GM21717 (cell line): ENCODE data around the gene LHFPL5.

Experiments
- ATAC-seq: cut with Tn5 transposase; IDR thresholded peaks from one replicate; pipeline ENCODE4 v1.9.1; 2021; ENCODE audit warnings: mild to moderate bottlenecking, moderate library complexity; ENCODE audit not compliant: unreplicated experiment

The LHFPL5 gene

DNA sequence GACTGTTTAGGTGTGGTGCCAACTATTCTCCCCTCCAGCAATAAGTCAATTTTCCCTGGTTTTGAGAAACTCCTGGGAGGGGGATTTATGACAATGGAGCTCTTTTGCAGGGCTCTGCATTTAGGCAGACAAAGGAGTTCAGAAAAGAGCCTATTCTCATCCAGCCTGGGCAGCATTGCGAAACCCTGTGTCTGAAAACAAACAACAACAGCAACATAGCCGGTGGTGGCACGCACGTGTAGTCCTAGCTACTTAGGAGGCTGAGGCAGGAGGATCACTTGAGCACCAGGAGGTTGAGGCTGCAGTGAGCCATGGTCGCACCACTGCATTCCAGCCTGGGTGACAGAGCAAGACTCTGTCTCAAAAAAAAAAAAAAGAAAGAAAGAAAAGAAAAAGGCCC lies 14.5 kb upstream of the LHFPL5 start:
- ATAC-seq: no peak

DNA sequence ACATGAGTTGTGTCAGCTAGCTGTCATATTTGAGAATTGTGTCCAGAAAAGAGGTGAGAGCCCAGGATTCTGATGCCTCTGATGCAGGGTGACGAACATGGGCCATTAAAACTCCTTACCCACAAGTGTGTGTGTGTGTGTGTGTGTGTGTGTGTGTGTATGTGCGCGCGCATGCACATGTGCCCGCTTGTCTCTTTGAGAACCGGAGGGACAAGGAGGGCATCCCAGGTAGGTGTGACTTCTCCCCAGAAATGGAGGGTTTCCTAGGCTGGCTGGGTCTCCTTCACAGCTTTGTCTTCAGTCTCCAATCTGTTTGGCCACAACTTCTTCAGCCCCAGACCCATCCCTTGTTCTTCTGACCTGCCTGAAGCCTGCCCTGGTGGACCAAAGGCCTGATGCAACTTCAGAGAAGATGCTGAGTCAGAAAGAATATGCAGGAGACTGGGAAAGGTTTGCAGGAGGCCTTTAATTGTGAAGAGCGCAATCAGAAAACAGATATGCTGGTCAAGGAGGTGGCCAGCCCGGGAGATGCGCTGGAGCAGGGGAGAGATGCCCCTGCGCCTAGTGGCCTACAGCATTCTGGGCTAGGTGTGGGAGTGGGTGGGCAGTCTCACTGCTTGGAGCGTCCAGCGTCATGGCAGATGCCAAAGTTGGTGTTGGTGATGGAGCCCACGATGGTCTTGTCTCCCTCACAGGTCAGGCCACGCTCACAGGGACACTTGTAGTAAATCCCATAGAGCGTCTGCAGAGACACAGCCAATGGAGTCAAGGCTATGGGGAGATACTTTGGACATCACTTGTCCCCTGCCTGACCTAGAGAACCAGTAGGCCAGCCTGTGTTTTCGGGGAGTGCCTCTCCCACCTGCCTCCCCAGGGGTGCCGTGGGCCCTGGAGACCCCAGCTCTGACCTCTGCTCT lies 10.4 kb upstream of the LHFPL5 start:
- ATAC-seq: no peak

DNA sequence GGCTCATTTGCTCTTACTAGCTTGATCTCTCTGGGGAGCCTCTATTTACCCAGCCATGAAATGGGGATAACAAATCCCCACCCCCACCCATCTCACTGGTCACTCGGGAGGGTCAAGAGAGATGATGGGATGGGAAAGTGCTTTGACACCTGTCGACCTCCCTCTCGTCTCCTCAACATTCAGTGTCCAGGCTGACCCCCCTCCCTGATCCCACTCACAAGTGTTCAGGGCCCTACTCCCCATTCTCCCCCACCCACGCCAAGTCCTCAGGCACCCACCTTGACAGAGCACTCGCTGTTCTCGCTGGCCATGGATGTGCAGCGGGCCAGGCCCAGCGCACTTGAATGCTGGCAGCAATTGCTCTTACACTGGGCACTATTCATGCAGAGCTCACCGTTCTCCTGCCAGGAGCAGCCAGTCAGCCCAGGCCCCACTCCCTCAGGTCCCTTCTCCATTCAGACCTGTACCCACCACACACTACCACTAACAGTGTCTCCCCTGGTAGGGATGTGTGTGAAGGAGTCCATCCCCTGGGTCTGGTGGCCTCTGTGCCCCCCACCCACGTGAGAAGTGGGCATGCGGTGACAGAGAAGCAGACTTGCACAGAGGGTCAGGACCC lies 9.6 kb upstream of the LHFPL5 start:
- ATAC-seq: no peak

DNA sequence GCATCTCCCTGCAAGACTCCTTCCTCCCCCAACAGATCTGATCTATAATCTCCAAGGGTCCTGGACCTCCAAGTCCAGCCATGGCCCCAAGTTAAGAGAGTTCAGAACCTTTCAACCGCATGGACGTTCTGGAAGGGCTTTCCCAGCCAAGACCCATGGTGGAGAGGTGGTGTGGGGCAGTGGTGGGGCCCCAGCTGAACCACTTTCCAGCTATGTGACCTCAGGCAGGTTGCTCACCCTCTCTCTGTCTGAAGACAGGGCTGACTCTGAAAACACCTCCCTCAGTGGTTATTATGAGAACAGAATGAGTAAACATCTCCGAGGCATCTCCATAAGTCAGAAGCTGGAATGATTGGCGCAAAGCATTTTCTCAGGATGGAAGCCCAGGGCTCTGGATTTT lies 8.9 kb upstream of the LHFPL5 start:
- ATAC-seq: no peak

DNA sequence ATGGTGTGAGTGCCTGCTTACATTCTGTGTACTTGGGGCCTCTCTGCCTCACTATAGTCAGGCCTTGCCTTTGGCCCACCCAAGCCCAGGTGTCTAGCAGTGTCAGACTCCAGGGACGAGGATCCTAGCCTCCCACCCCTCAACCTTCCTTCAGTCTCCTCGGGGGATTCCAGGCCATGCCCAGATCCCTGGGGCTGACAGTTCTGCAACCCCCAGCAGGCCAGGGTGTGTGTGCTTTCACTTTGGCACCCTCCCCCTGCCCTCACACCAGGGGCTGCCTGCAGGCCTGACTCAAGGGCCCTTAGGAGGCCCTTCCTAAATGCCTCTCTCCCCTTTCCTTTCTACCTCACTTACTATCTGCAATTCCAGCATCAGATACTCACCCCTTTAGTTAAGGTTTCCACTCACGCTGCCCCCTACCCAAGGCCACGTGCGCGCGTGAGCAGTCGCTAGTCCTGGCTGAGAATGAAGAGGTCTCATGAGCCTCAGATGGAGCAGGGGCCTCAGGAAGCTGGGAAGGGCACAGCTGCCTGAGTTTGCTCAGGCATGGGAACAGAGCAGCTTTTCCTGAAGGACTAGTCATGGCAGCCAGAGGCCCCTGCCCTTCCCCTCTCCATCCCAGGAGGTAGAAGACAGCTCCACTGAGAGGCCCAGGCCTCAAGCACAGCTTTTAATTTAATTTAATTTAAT lies 7.2 kb upstream of the LHFPL5 start:
- ATAC-seq: no peak

DNA sequence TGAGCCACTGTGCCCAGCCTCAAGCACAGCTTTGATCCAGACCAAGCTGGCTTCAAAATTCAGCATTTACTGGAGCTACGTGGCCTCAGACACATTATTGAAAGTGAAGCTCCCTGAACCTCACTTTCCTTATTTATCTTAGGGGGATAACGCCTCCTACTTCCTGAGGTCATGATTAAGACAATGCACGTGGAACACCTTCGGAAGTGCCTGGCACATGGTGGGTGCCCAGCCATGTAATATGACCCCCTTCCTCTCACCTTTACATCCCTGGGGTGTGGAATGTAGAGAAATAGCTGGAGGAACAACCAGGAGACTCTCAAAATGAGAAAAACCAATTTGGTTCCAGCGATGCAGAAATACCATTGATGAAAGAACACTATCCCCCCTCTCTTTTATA lies 6.4 kb upstream of the LHFPL5 start:
- no peak for ATAC-seq

GRCh38 chr6:35801148-35801547 lies 4.0 kb upstream of the LHFPL5 start:
- ATAC-seq: no peak

- ATAC-seq: no peak
Measured at GRCh38 chr6:35808688-35809087, 3.5 kb downstream of the LHFPL5 start.

- ATAC-seq: no peak
Measured at GRCh38 chr6:35809809-35810208, 4.7 kb downstream of the LHFPL5 start.

- ATAC-seq: no peak
Measured at GRCh38 chr6:35810971-35811698, 6.0 kb downstream of the LHFPL5 start.

GRCh38 chr6:35811699-35811995 lies 6.5 kb downstream of the LHFPL5 start:
- no peak for ATAC-seq

- ATAC-seq: no peak
Measured at GRCh38 chr6:35817515-35817914, 12.4 kb downstream of the LHFPL5 start.

DNA sequence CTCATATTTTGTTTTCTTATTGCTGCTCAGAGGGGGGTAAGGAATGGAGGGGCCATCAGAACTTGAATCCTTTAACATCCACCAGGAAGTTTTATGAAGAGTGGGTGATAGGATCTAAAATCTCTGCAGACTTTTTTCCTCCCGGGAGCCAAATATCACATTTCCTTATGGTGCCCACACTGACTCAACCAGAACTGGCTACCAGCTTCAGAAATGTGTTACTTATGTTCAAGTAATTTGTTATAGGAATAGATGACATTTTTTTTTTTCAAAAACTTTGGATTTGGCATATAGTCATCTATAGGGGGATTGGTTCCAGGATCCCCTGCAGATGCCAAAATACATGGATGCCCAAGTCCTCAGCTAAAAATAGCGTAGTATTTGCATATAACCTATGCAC lies 18.4 kb downstream of the LHFPL5 start:
- no peak for ATAC-seq

- no peak for ATAC-seq
Measured at GRCh38 chr6:35824552-35825192, 19.5 kb downstream of the LHFPL5 start.

DNA sequence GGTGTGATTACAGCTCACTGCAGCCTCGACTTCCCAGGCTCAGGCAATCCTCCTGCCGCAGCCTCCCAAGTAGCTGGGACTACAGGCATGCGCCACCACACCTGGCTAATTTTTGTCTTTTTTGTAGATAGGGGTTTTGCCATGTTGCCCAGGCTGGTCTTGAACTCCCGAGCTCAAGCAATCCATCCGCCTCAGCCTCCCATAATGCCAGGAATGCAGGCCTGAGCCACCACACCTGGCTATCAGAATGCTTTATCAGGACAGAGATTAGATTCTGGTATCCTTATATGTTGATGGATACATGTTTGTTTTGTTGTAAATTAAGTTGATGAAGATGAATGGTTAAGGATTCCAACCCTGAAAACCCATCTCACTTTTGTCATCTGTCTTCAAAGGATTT lies 24.2 kb downstream of the LHFPL5 start:
- no peak for ATAC-seq

DNA sequence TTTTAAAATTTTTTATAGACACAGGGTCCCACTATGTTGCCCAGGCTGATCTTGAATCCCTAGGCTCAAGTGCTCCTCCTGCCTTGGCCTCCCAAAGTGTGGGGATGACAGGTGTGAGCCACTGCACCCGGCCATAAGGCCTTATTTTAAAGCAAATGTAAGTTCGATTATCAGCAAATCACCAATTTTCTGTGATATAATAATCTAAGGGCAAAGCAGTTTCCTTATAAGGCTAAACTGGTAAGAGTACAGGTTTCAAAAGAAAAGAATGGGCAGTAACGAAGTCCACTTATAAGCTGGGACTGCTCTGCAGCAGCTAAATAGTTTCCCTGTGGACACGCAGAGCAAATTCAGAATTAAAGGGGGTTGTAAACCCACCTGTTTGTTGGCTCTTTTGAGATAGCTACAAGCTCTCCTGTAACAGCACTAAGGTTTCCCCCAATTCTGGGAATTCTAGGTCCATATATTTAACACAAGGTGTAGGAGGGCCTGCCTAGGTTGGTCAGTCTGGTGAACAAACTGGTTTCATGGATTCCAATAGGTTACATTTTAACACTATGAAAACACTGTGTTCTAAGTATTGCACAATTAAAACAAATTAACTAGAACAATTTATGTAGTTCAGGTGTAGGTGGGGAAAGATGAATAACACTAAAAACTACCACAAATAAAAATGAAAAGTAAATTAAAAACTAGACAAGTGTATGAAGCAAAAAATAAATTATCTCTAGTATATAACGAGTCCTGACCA lies 26.3 kb downstream of the LHFPL5 start:
- ATAC-seq: no peak

GRCh38 chr6:35833536-35833935 lies 28.4 kb downstream of the LHFPL5 start:
- no peak for ATAC-seq

GRCh38 chr6:35839019-35839418 lies 33.9 kb downstream of the LHFPL5 start:
- no peak for ATAC-seq

DNA sequence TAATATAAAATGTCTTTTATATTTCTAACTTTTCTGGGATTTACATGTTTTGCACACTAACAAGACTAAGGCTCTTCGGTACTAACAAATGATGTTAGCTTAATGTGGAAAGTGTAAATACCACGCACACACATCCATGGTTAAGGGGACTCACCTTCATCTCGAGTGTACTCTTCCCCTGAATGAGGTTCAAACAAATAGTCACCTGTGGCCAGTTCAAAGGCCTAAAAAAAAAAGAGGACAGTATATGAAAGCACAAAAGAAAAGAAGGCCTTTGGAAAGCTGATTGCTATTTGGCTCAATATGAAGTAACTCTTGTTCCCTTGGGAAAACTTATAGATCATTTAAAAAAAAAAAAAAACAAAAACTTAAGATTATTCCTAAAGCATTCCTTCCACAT lies 37.2 kb downstream of the LHFPL5 start:
- ATAC-seq: no peak

GRCh38 chr6:35844290-35844689 lies 39.1 kb downstream of the LHFPL5 start:
- ATAC-seq: no peak
